Measurements from ENCODE around the gene RRP12.
"Not testable (repeated sequence)": the region's sequence is repeated elsewhere in the genome, so short reads cannot be mapped to it uniquely, and the experiment has no call there.

Gene RRP12

GRCh38 chr10:97366572-97366971, 34.6 kb downstream of the RRP12 start:
- DNase-seq = no peak

- no peak for DNase-seq
These were observed 35.3 kb downstream of the RRP12 start for GRCh38 chr10:97365761-97366351.

GRCh38 chr10:97363071-97363470, 38.1 kb downstream of the RRP12 start:
- DNase-seq = no peak

GRCh38 chr10:97362310-97363033, 38.7 kb downstream of the RRP12 start:
- DNase-seq = no peak

- DNase-seq = no peak
These were observed 39.6 kb downstream of the RRP12 start for GRCh38 chr10:97361537-97361901.

GRCh38 chr10:97360705-97361536, 40.2 kb downstream of the RRP12 start:
- DNase-seq = no peak

GRCh38 chr10:97358781-97359180, 42.4 kb downstream of the RRP12 start:
- no peak for DNase-seq

- no peak for DNase-seq
These were observed 42.8 kb downstream of the RRP12 start for GRCh38 chr10:97358349-97358748.

GRCh38 chr10:97356918-97357317, 44.2 kb downstream of the RRP12 start:
- no peak for DNase-seq

GRCh38 chr10:97356318-97356914, 44.7 kb downstream of the RRP12 start:
- DNase-seq = no peak

- no peak for DNase-seq
These were observed 45.6 kb downstream of the RRP12 start for GRCh38 chr10:97355571-97355975.

- DNase-seq = no peak
These were observed 47.2 kb downstream of the RRP12 start for GRCh38 chr10:97353945-97354344.

- no peak for DNase-seq
These were observed 51.2 kb downstream of the RRP12 start for GRCh38 chr10:97349752-97350513.

- DNase-seq = no peak
These were observed 53.8 kb downstream of the RRP12 start for GRCh38 chr10:97347317-97347716.

GRCh38 chr10:97343664-97344063, 57.5 kb downstream of the RRP12 start:
- DNase-seq = not testable (repeated sequence)

GRCh38 chr10:97341416-97341815, 59.7 kb downstream of the RRP12 start:
- DNase-seq = no peak

GRCh38 chr10:97338041-97338440, 63.1 kb downstream of the RRP12 start:
- no peak for DNase-seq

- no peak for DNase-seq
These were observed 64.0 kb downstream of the RRP12 start for GRCh38 chr10:97336942-97337831.

GRCh38 chr10:97336446-97336845, 64.7 kb downstream of the RRP12 start:
- DNase-seq = no peak

GRCh38 chr10:97336006-97336405, 65.1 kb downstream of the RRP12 start:
- DNase-seq = no peak

- DNase-seq = no peak
These were observed 65.9 kb downstream of the RRP12 start for GRCh38 chr10:97335188-97335619.
